HG02938 (cell line): ENCODE measurements around the gene ZNF764.
"Not testable (repeated sequence)": the region's sequence is repeated elsewhere in the genome, so short reads cannot be mapped to it uniquely, and the experiment has no call there.

Experiments
- ATAC-seq: cut with Tn5 transposase; IDR thresholded peaks from one replicate; pipeline ENCODE4 v1.9.1; 2021; ENCODE audit warnings: mild to moderate bottlenecking, moderate library complexity; ENCODE audit not compliant: unreplicated experiment

ZNF764 gene

DNA sequence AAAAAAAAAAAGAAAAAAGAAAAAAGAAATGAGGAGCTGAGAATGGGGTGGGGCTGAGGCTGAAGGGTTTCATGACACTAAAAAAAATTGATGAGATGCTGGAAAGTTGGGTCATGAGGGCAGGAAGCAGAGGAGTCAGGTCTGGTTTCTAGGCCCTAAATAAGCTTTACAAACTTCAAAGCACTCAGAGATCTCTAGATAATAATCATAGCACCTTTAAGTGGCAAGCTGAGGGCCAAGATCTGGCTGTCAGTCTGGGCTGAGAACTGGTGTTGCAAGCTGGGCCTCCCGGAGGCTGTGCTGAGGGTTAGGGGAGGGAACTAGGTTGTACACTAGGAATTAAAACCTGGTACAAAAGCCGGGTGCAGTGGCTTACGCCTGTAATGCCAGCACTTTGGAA lies 6.4 kb downstream of the ZNF764 start:
- no peak for ATAC-seq

DNA sequence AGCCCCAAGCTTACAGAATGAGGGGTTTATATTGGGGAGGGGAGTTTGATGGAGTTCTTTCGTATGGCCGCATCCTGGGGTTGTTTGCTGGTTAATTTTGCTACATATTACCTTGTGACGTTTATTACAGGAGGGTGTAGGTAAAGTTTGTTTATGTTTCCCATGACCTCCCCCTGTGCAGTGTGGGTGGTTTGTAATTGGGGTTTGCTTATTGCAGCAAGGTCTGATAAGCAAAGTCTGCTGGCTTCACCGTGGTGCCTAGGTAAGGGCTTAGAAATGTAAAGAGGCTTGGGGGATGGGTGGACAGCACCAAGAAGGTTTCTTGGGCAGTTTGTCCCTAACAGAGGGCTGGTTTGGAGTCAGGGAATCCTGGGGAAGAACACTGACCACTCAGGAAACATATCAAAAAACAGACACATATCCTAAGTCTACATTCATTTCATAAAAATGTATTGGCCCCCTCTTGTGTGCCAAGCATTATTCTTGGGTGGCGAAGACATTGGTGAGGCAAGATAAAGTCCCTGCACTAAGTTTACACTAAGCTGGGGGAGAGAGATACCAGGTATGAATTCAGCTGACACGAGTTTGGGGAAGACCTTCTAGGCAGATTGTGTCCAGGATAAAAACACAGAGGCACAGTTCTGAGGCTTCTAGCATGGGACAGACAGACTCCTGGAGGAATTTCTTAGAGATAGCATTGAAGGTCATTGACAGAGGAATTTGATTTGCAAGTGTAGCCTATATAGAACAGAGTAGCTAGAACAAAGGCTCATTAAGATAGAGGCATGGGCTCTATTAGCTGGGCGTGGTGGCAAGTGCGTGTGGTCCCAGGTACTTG lies 9.5 kb downstream of the ZNF764 start:
- ATAC-seq: no peak

DNA sequence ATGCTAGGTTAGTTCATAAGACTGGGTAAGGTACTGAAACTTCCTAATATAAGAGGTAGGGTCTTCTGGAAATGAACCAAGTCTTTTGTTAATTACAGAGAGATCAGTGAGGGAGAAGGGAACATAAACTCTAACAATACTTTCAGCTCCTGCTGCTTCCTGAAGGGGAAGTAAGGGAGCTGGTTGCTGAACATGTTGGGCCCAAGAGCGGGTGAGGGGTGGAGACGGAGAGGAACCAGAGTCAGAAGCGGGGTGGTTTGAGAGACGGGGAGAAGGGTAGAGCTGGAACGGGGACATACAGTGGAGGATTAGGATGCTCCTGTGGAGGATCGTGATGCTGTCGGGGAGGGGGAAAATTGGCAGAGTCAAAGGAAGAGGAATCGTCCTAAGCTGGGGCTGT lies 12.1 kb downstream of the ZNF764 start:
- ATAC-seq: no peak

DNA sequence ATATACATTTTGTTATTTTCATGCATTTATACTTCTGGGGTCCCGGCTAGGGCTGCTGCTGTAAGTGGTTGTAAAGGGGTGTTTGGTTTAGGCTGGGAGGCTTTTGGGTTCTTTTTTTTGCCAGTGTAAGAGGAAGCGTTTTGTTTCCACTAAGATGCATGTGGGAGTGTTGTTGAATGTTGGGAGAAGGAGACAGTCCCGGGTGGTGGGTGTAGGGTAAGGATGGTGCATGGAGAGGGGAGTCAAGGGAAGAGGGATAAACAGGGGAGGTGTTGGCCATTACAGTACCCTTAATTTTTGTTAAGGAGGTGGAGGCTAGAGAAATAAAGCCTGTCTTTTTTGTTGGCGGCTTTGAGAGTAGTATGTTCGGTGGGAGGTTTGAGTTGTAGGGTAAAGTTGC lies 15.1 kb downstream of the ZNF764 start:
- ATAC-seq: no peak

DNA sequence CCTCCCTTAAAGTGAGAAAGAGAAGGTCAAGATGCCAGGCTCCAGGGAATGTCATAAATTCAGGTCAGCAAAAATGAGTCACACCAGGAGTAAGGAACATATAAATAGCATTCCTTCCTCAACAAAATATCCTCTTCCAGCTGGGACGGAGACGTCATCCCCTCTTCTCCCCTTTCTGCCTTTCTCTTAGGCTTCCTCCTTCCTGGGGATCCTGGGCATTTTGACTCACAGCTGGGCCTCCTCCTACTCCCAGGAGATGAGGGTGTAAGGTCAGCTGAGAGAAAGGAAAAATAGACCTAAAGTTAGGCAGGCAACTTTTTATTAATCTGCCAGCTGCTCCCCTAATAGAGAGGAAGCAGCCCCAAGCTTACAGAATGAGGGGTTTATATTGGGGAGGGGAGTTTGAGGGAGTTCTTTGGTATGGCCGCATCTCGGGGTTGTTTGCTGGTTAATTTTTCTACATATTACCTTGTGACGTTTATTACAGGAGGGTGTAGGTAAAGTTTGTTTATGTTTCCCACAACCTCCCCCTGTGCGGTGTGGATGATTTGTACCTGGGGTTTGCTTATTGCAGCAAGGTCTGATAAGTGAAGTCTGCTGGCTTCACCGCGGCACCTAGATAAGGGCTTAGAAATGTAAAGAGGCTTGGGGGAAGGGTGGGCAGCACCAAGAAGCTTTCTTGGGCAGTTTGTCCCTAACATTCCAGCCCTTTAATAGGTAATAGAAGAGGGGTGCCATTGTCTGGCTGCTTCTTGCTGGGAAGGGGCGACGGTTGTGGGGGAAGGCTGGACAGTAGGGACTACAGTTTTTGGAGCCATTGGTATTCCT lies 16.5 kb downstream of the ZNF764 start:
- no peak for ATAC-seq

DNA sequence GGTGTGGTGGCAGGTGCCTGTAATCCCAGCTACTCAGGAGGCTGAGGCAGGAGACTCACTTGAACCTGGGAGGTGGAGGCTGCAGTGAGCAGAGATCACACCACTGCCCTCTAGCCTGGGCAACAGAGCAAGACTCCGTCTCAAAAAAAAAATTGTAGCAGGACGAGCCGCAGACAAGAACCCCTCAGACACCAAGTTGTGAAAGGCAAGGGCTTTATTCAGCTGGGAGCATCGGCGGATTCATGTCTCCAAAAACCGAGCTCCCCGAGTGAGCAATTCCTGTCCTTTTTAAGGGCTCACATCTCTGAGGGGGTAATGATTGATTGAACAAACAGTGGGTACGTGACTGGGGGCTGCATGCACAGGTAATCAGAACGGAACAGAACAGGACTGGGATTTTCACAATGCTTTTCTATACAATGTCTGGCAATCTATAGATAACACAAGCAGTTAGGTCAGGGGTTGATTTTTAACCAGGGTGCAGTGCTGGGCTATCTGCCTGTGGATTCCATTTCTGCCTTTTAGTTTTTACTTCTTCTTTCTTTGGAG lies 17.2 kb downstream of the ZNF764 start:
- ATAC-seq: not testable (repeated sequence)

DNA sequence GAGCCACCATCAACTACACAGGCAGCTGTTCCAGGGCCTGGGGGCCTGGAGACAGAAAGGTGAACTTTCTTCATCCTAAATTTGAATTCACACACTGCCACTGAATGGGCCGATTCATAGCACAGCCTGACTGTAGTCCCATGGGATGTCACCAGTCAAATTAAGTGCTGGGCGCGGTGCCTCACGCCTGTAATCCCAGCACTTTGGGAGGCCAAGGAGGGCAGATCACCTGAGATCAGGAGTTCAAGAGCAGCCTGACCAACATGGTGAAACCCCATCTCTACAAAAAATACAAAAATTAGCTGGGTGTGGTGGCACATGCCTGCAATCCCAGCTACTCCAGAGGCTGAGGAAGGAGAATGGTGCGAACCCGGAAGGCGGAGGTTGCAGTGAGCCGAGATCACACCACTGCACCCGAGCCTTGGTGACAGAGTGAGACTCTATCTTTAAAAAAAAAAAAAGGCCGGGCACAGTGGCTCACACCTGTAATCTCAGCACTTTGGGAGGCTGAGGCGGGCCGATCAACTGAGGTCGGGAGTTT lies 18.1 kb downstream of the ZNF764 start:
- ATAC-seq: not testable (repeated sequence)

DNA sequence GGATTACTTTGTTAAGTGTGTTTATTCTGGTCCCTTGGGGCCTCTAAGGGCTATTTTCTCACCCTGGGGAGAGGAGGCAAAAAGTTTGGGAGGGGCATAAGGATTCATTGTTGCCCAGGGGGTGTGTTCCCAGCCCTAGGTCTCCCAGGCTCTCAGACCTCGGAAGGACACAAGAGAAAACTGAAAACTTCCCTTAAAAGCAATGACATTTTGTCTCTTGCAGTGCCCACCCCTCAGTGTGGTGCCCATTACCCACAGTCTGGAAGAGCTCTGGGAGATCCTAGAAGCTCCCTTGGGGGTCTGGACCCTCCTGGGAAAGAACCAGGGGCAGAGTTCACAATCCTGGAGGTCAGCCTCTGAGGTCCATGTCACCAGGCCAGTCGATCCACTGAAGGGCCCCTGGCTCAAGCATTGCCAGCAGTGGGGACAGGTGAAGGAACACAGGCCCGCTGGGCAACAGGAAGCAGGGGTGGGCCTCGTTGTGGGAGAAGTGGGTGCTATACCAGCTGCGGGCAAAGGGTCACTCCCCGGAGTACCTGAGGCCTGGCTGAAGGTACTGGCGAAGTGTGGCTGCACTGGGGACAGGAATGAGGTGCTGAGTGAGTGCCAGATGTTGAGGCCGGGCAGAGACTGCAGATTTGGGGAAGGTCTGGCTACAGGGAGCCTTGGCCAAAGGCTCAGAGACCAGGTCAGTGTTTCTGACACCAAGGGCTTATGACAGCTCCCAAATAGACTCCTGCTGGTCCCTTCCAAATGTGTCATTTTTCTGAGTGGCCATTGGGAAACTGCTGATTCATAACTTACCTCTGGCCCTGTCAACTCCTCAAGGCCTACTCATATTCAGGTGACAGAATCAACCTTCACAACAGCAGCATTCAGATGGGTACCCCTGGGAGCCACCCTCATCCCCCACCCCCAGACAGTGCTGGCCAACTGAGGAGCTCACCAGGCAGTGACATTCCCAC lies 18.9 kb downstream of the ZNF764 start:
- ATAC-seq: no peak

DNA sequence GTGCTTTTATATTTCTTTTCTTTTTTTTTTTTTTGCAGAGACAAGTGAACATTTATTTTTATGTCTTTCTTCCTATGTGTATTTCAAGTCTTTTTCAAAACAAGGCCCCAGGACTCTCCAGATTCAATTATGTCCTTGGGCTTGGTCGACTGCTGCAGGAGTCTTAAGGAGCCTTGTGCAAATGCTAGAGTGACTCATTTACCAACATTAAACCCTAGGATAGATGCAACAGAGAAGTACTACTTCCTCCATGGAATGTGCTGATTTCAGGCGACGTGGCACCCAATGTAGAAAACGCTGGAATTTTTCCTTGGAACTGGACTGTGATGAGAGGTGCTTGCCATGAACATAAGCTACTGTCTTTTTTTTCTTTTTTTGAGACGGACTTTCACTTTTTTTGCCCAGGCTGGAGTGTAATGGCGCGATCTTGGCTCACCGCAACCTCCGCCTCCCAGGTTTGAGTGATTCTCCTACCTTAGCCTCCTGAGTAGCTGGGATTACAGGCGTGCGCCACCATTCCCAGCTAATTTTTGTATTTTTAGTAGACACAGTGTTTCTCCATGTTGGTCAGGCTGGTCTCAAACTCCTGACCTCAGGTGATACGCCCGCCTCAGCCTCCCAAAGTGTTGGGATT lies 21.7 kb downstream of the ZNF764 start:
- ATAC-seq: not testable (repeated sequence)

DNA sequence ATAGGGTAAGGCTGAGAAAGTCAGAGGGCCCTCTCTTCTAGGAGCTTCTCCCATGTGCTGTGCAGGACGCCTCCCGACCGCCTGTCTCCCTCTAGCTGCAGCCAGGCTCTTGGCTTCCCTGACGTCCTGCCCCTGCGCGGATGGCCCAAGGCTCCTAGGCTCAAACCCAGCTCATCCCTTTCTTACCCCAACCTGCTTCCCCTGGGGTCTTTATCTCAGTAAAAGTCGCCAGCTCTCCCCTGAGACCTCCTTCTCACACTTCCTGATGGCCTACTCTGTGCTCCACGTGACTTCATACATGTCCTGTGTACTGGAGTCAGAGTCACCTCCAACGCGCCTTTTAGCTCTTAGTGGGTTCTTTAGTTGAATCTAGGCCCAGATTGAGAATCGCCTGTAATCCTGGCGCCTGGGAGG lies 22.4 kb downstream of the ZNF764 start:
- no peak for ATAC-seq

DNA sequence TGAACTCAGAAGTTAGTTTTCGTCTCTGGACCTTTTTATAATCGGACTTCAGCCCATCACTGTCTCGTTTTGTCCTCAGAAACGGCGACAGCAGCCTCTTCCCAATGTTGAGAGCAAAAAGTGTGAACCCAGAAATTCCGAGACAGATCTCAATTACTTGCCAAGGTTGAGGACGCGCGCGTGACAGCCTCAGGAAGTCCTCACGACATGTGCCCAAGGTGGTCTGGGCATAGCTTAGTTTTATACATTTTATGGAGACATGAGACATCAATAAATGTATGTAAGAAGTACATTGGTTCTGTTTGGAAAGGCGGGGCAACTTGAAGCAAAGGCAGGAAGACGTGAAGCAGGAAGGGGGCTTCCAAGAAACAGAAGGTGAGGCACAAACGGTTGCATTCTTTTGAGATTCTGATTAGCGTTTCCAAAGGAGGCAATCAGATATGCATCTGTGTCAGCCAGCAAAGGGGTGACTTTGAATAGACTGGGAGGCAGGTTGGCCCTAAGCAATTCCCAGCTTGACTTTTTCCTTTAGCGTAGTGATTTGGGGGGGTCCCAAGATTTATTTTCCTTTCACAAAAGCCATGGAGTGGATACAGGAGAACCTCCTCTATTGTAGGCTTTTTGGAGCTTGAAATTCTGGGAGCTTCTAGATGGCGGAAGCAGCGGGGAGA lies 22.9 kb downstream of the ZNF764 start:
- no peak for ATAC-seq

DNA sequence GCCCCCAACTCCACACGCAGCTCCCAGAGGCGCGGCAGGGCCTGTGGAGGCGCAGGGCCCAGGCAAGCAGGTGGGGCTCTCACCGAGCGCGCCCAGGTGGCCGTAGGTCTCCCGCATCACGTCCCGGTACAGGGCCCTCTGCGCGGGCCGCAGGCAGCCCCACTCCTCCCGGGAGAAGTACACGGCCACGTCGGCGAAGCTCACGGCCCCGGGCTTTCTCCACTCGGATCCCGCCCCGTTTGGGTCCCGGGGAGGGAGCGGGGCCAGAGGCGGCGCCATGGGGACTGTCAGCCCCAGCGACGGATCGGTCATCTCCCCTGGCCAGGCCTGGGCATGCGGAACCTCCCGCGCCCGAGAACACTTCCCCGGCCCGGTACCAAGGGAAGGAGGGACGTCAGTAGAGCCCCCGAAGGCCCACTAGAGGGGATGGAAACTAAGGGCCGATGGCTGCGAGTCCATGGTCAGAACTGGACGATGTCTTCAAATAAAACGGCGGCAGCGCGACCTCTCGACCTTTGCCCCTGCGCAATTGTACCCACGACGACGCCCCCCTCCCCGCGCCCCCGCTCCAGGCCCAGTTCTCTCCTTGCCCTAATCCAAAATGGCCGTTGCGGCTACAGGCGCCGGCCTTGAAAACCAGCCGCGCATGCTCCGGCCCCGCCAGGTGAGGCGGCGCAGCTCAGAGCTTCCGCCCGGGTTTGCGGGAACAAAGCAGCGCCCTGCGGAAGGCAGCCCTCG lies 23.6 kb downstream of the ZNF764 start, which contains the start of gene ZNF747:
TSS of gene ZNF747 (minus strand) at position 491 of the 738 bp plus-strand sequence. CDS start at position 312, 179 bp downstream.
- peak; percentile 53 for ATAC-seq

DNA sequence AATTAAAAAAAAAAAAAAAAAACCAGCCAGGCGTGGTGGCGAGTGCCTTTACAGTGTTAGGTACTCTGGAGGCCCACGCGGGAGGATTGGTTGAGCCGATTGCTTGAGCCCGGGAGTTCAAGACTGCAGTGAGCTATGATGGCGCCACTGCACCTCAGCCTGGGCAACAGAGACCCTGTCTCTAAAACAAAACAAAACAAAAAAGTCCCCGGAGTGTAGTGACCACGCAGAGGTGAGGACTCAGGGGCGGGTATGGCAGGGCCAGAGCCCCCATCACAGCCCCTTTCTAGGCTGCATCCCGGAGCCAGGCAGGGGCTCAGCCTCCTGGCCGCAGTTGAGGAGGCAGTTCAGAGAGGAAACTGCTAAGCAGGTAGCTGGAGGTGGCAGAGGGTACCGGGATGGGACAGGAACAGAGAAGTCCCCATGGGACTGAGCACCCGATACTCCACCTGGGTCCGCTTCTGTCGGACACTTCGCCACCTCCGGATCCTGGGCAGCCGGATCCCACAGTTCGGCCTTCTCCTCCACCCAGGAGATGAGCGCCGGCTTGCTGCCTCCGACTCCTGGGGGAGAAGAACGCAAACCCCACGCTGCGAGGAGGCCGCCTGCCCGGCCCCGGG lies 24.3 kb downstream of the ZNF764 start:
- ATAC-seq: peak; percentile 15

DNA sequence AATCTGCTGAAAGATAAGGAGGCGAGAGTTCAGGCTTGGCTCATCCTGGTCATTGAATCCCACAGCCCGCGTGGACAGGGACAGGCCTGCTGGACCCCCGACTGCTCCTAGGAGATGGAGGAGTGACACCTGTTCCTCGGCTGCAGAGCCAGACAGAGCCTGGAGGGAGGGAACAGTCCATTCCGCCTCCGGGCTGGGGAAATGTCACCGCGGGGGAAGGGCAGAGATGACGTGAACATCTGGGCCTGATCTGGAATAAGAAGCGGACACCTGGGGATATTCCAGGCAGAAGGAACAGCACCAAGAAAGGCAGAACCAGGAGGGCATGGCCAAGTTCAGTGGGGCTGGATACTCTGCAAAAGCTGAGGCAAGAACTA lies 25.0 kb downstream of the ZNF764 start:
- ATAC-seq: no peak

DNA sequence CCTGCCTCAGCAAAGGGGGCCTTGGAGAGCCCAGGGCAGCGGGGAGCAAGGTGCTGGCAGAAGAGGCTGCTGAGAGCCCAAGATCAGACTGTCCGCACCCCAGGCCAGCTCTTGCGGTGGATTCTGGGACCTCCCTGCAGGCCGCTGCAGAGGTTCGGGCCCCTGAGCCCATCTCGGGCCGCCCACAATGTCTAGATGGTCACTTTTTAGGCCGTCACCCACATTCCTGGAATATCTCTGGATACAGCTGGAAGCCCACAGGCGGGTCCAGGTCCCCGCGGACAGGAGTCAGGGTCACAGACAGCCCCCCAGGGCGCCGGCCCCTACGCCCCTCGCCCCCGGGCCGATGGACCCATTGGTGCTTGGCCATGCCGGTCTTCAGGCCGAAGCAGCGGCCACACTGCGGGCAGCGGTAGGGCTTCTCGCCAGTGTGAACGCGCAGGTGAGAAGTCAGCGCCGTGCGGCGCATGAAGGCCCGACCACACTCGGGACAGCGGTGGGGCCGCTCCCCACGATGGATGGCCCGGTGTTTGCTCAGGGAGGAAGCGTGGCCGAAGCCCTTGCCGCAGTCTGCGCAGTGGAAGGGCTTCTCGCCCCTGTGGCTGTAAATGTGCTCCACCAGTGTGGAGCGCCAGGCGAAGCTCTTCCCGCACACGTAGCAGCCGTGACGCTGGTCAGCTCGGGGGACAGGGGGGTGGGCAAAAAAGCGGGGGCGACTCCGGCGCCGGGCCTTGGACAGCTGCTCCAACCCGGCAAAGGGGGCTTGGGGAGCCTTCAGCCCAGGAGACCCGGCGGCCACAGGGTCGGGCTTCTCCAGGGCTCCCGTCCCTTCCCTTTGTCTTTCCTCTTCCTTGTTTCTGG lies 25.7 kb downstream of the ZNF764 start:
- ATAC-seq: no peak

DNA sequence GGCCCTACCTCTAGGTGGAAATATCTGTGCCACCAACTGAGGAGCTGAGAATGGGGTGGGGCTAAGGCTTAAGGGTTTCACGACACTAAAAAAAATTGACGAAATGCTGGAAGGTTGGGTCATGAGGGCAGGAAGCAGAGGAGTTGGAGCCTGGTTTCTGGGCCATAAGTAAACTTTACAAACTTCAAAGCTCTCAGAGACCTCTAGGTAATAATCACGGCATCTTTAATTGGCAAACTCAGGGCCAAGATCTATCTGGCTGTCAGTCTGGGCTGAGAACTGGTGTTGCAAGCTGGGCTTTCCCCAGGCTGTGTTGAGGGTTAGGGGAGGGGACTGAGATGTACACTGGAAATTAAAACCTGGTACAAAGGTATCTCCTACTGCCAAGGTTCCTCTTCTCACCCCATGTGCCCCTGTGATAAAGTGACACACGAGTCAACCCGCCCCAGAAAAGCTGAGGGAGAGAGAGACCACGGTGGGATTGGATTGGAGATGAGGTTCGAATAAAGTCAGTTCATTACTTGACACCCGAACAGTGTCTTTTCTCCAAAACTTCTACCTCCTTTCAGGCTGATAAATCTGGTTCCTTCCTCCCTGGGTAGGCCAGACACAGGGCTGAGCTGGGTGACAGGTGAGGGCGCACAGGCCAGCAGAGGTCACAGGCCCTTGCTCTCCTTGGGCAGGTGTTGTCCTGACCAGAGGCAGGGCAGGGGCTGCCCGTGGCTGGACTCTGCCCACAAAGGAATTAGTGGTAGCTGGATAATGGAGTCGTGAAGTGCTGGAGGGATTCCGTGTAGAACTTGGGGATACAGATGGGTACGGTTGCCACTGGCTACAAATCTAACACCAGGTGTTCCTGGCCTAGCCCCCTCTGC lies 27.8 kb downstream of the ZNF764 start:
- ATAC-seq: no peak
